GM12878 (cell line): ENCODE measurements around the gene XPO6. TPM values are rescaled to one million over a fixed set of nuclear protein-coding genes. Genes with fewer than 3 reads are reported as not detected.
A peak's percentile ranks its signal among the peaks of the same experiment; 100 is the strongest.

Source experiments
- ATAC-seq: fragments of 200-7000 bp; cut with Tn5 transposase; 3 replicates; pipeline ENCODE4 v1.9.1; 2020; ENCODE audit warnings: mild to moderate bottlenecking, moderate library complexity
- BruUV-seq: library from RNA; stranded (reverse); fragments of 400-500 nt; replicated peaks from 2 replicates; lab custom pipeline; 2021; lab: Mats Ljungman, UMichigan
- CTCF ChIA-PET: fragments of 300-600 bp; sonication (Branson Sonifier 250); formaldehyde crosslinking; extraction: SDS; loops from one replicate; lab custom pipeline; 2021; ENCODE audit warnings: inconsistent platforms; lab: Yijun Ruan, JAX
- POLR2A ChIA-PET: fragments of 350-600 bp; formaldehyde crosslinking; extraction: SDS; loops from one replicate; lab custom pipeline; 2021; ENCODE audit warnings: inconsistent platforms; lab: Charles Lee
- RAD21 ChIA-PET: fragments of 300-600 bp; sonication (Branson Sonifier 250); formaldehyde crosslinking; loops from one replicate; lab custom pipeline; 2023; ENCODE audit warnings: antibody characterized with exemption; ENCODE audit not compliant: unreplicated experiment; lab: Charles Lee
- SMC1A ChIA-PET: fragments of 300-600 bp; sonication (Branson Sonifier 250); formaldehyde crosslinking; loops from one replicate; lab custom pipeline; 2023; ENCODE audit not compliant: unreplicated experiment, uncharacterized antibody; lab: Charles Lee
- DNase-seq: peaks from one replicate; pipeline ENCODE4 v3.0.0-alpha.2; 2011; ENCODE audit warnings: low read depth, low spot score
- FAIRE-seq: peaks from 3 replicates; lab custom pipeline; 2011; peaks lifted over from hg19 to GRCh38; lab: Jason Lieb, UNC
- H2AFZ ChIP-seq: 2 replicates; pipeline ENCODE4 v1.6.0; 2011; ENCODE audit warnings: low read depth, low read length, control low read depth; ENCODE audit not compliant: control insufficient read depth
- H3K27ac ChIP-seq: 2 replicates; pipeline ENCODE4 v1.5.1; 2011; ENCODE audit warnings: control low read depth; ENCODE audit not compliant: control insufficient read depth, insufficient read depth
- H3K27me3 ChIP-seq, 2 experiments: replicated peaks in 1 of 2; 2 replicates each; pipeline versions ENCODE4 v1.6.0 to v1.6.1; 2011; ENCODE audit warnings: low read length in 1 of 2; ENCODE audit not compliant: control insufficient read depth in 2 of 2, insufficient read depth in 2 of 2
- H3K36me3 ChIP-seq, 2 experiments: 2 replicates each; pipeline ENCODE4 v1.5.1; 2011; ENCODE audit warnings: low read length in 1 of 2; ENCODE audit not compliant: control insufficient read depth in 2 of 2, insufficient read depth in 2 of 2
- H3K4me1 ChIP-seq: 2 replicates; pipeline ENCODE4 v1.6.1; 2011; ENCODE audit warnings: mild to moderate bottlenecking, low read length, moderate library complexity, mixed read lengths; ENCODE audit not compliant: control insufficient read depth, insufficient read depth
- H3K4me2 ChIP-seq: 2 replicates; pipeline ENCODE4 v1.6.0; 2011; ENCODE audit warnings: control low read depth; ENCODE audit not compliant: control insufficient read depth, insufficient read depth
- H3K4me3 ChIP-seq: fragments of 200-600 bp; sonication (generic); 2 replicates; pipeline ENCODE4 v1.5.1; 2016
- H3K79me2 ChIP-seq: 2 replicates; pipeline ENCODE4 v1.6.0; 2011; ENCODE audit warnings: low read length; ENCODE audit not compliant: control insufficient read depth, insufficient read depth
- H3K9ac ChIP-seq: 2 replicates; pipeline ENCODE4 v1.8.0; 2011; ENCODE audit warnings: low read length, control low read depth, mixed read lengths; ENCODE audit not compliant: control insufficient read depth, insufficient read depth
- H3K9me3 ChIP-seq: replicated peaks from 3 replicates; pipeline ENCODE4 v1.5.1; 2011; ENCODE audit warnings: mild to moderate bottlenecking, low read length; ENCODE audit not compliant: control insufficient read depth, insufficient read depth
- H4K20me1 ChIP-seq: 2 replicates; pipeline ENCODE4 v1.6.0; 2011; ENCODE audit not compliant: control insufficient read depth, insufficient read depth
- BRCA1 ChIP-seq: IDR thresholded peaks from 2 replicates; pipeline ENCODE4 v1.6.1; 2011; ENCODE audit warnings: low read depth, low read length, improper control_type of control experiment
- CEBPZ ChIP-seq: fragments of 150-350 bp; IDR thresholded peaks from 2 replicates; pipeline ENCODE4 v1.6.1; 2016; ENCODE audit warnings: low read depth, low read length
- E2F4 ChIP-seq: IDR thresholded peaks from 2 replicates; pipeline ENCODE4 v1.6.1; 2012; ENCODE audit warnings: low read depth, low read length, improper control_type of control experiment
- E4F1 ChIP-seq: fragments of 450-650 bp; IDR thresholded peaks from 2 replicates; pipeline ENCODE4 v1.6.1; 2018; ENCODE audit warnings: borderline replicate concordance, mild to moderate bottlenecking; ENCODE audit not compliant: partially characterized antibody
- EED ChIP-seq: sonication (generic); IDR thresholded peaks from 2 replicates; pipeline ENCODE4 v1.6.1; 2016; ENCODE audit warnings: antibody characterized with exemption, low read depth
- EZH2 ChIP-seq: IDR thresholded peaks from 2 replicates; pipeline ENCODE4 v1.6.1; 2012; ENCODE audit warnings: low read depth, mild to moderate bottlenecking, control low read depth, inconsistent platforms, low read length, borderline replicate concordance; ENCODE audit not compliant: control insufficient read depth
- MAX ChIP-seq: IDR thresholded peaks from 2 replicates; pipeline ENCODE4 v1.6.1; 2012; ENCODE audit warnings: low read depth, low read length, improper control_type of control experiment
- MTA2 ChIP-seq: fragments of 450-650 bp; IDR thresholded peaks from 2 replicates; pipeline ENCODE4 v1.6.1; 2016; ENCODE audit warnings: low read depth, mild to moderate bottlenecking, moderate library complexity
- MXI1 ChIP-seq: fragments of 150-350 bp; IDR thresholded peaks from 2 replicates; pipeline ENCODE4 v1.6.1; 2011; ENCODE audit warnings: low read depth, mild to moderate bottlenecking, inconsistent platforms, low read length, improper control_type of control experiment
- SMC3 ChIP-seq: IDR thresholded peaks from 2 replicates; pipeline ENCODE4 v1.6.1; 2011; ENCODE audit warnings: low read length, improper control_type of control experiment, borderline replicate concordance
- SREBF2 ChIP-seq: IDR thresholded peaks from 2 replicates; pipeline ENCODE4 v1.6.1; 2012; ENCODE audit warnings: mild to moderate bottlenecking, low read length
- USF1 ChIP-seq: IDR thresholded peaks from 2 replicates; pipeline ENCODE4 v1.6.1; 2011; ENCODE audit warnings: borderline replicate concordance, low read depth, mild to moderate bottlenecking, moderate library complexity, mixed read lengths, low read length; ENCODE audit not compliant: insufficient read depth; ENCODE audit errors: extremely low read length
- USF2 ChIP-seq: IDR thresholded peaks from 2 replicates; pipeline ENCODE4 v1.6.1; 2011; ENCODE audit warnings: low read depth, low read length, improper control_type of control experiment, borderline replicate concordance
- ZNF274 ChIP-seq: IDR thresholded peaks from one replicate; pipeline ENCODE4 v1.8.0; 2011; ENCODE audit not compliant: insufficient read length, insufficient read depth
- WGBS: methylation state at CpG from one replicate; pipeline ENCODE4 v1.1.6; 2016; ENCODE audit warnings: low lambda C conversion rate; ENCODE audit not compliant: insufficient replicate concordance, insufficient coverage; ENCODE audit errors: missing lambda C conversion rate; 5-methylcytosine and 5-hydroxymethylcytosine counted together
- in situ Hi-C: fragments of 300-500 bp; cut with MboI; formaldehyde crosslinking; loops from 9 replicates; pipeline ENCODE4 v1.14.3; 2018; ENCODE audit warnings: mixed read lengths
- intact Hi-C: fragments of 100-400 bp; cut with micrococcal nuclease; formaldehyde crosslinking; loops from one replicate; pipeline ENCODE4 v1.14.2; 2022; ENCODE audit not compliant: unreplicated experiment
- polyA plus RNA-seq, 11 experiments: library from polyadenylated mRNA; depleted of rRNA in 4 of 11; unstranded in 6 of 11; stranded (reverse) in 5 of 11; fragments of >200 nt; fragmentation: Nextera tagmentation in 4 of 11; fragmentation: Illumina TruSeq in 1 of 11; extraction: Ambion mirVana in 4 of 11; extraction: Trizol in 1 of 11; gene quantifications; 1 replicate in 1 of 11; 2 replicates in 10 of 11; pipeline versions ENCODE4 v1.2.1 to v1.2.3, GENCODE V29; 2011 to 2016; ENCODE audit warnings: inconsistent platforms in 2 of 11, missing spikeins in 2 of 11, low read depth in 1 of 11
- total RNA-seq, 4 experiments: library from RNA; depleted of rRNA in 3 of 4; stranded (reverse); fragments of >200 nt in 3 of 4; fragmentation: Illumina TruSeq in 1 of 4; extraction: Trizol in 1 of 4; gene quantifications; 2 replicates each; pipeline versions ENCODE4 v1.2.1 to v1.2.3, GENCODE V29; 2013 to 2021

Gene XPO6
- total and polyA plus RNA-seq, 10 of the 15 experiments (the other 5 are each of a cell fraction or from before 2014, with no cell fraction given), result 9.9 to 246 (median 110) TPM

GRCh38 chr16:28217326-28217725, 5.6 kb upstream of the XPO6 start:
- Histone ChIP-seq H2AFZ (no peak overlapping the region; the same call in 1 of the 2 replicates), H3K4me2 (no peak overlapping the region), H3K27me3 (no peaks in the 10 kb centered on the region), H3K36me3 (no peaks in the 10 kb centered on the region), H3K4me1 (peaks cover 2% of the 10 kb centered on the region; the same call in 1 of the 2 replicates), H3K9me3 (no peaks in the 10 kb centered on the region), H4K20me1 (no peaks in the 10 kb centered on the region), H3K27ac (no peak overlapping the region), H3K9ac (no peak overlapping the region), H3K4me3 (no peak overlapping the region), H3K79me2 (no peaks in the 10 kb centered on the region)
- FAIRE-seq (no peak), ATAC-seq (peak; percentile 67), DNase-seq (no peak)
- in situ Hi-C loops (loop anchor here (5.0 kb wide), 1 partner anchor 240 kb away; no protein-coding TSS in a partner anchor), intact Hi-C loops (no loop called here)
- 81% methylated on average over 4 of the region's 4 CpGs for WGBS
- BruUV-seq, result no TSS peak
- ChIA-PET POLR2A (interaction anchor here (1.0 to 1.3 kb wide), 2 partner anchors 29 to 77 kb away, joined by 3 to 6 read pairs; no protein-coding TSS in a partner anchor), CTCF (interaction anchor here (0.6 to 3.9 kb wide), 26 partner anchors 8 to 578 kb away, joined by 3 to 58 read pairs (median 5); no protein-coding TSS in a partner anchor), SMC1A (interaction anchor here (0.6 to 13.4 kb wide), 19 partner anchors 15 to 245 kb away, joined by 3 to 105 read pairs (median 5); no protein-coding TSS in a partner anchor), RAD21 (interaction anchor here (0.8 to 4.5 kb wide), 17 partner anchors 16 to 577 kb away, joined by 3 to 34 read pairs (median 6); no protein-coding TSS in a partner anchor)
- TF ChIP-seq BRCA1 (no peak), SMC3 (no peak), E2F4 (no peak), EZH2 (no peak), MXI1 (no peak), CEBPZ (no peak), MTA2 (no peak), E4F1 (no peak), USF1 (peak; percentile 54), SREBF2 (no peak), USF2 (peak; percentile 39; the same call in 1 of the 2 replicates), ZNF274 (no peak), MAX (no peak), EED (no peak)
